Keratinocyte (primary cell): ENCODE data around the gene CD34. TPM values are rescaled to one million over a fixed set of nuclear protein-coding genes. Genes with fewer than 3 reads are reported as not detected.

Experiments
- DNase-seq: peaks from one replicate; pipeline ENCODE4 v3.0.0-alpha.2; 2011; ENCODE audit warnings: low read depth, missing footprints, low spot score
- FAIRE-seq: peaks from 2 replicates; lab custom pipeline; 2011; peaks lifted over from hg19 to GRCh38; lab: Jason Lieb, UNC
- H2AFZ ChIP-seq: 2 replicates; pipeline ENCODE4 v1.6.0; 2012; ENCODE audit warnings: low read length, control low read depth, inconsistent platforms; ENCODE audit not compliant: control insufficient read depth
- H3K27ac ChIP-seq: 2 replicates; pipeline ENCODE4 v1.5.1; 2011; ENCODE audit warnings: low read length; ENCODE audit not compliant: control insufficient read depth, insufficient read depth
- H3K27me3 ChIP-seq: 3 replicates; pipeline ENCODE4 v1.6.0; 2011; ENCODE audit warnings: low read length; ENCODE audit not compliant: control insufficient read depth, insufficient read depth; ENCODE audit errors: extremely low read depth
- H3K36me3 ChIP-seq, 2 experiments: 2 replicates in 1 of 2; 3 replicates in 1 of 2; pipeline ENCODE4 v1.5.1; 2011; ENCODE audit warnings: low read length in 2 of 2, mild to moderate bottlenecking in 1 of 2; ENCODE audit not compliant: control insufficient read depth in 2 of 2, insufficient read depth in 2 of 2; ENCODE audit errors: extremely low read depth in 1 of 2
- H3K4me1 ChIP-seq: 3 replicates; pipeline ENCODE4 v1.5.1; 2011; ENCODE audit warnings: low read length; ENCODE audit not compliant: control insufficient read depth, insufficient read depth; ENCODE audit errors: extremely low read depth
- H3K4me2 ChIP-seq: 3 replicates; pipeline ENCODE4 v1.6.0; 2011; ENCODE audit warnings: low read depth, low read length; ENCODE audit not compliant: control insufficient read depth, insufficient read depth; ENCODE audit errors: extremely low read depth
- H3K4me3 ChIP-seq, 3 experiments: fragments of 200-600 bp in 1 of 3; sonication (generic) in 1 of 3; 2 replicates in 2 of 3; 3 replicates in 1 of 3; pipeline ENCODE4 v1.5.1; 2011 to 2016; ENCODE audit warnings: low read length in 3 of 3, mild to moderate bottlenecking in 3 of 3, control low read depth in 2 of 3, inconsistent platforms in 1 of 3, low read depth in 1 of 3, mixed read lengths in 1 of 3, mixed run types in 1 of 3, moderate library complexity in 1 of 3; ENCODE audit not compliant: control insufficient read depth in 2 of 3, insufficient read depth in 2 of 3; ENCODE audit errors: extremely low read depth in 1 of 3
- H3K79me2 ChIP-seq: 2 replicates; pipeline ENCODE4 v1.6.0; 2012; ENCODE audit warnings: low read length; ENCODE audit not compliant: control insufficient read depth, insufficient read depth
- H3K9ac ChIP-seq: 3 replicates; pipeline ENCODE4 v1.6.0; 2011; ENCODE audit warnings: low read length; ENCODE audit not compliant: control insufficient read depth, insufficient read depth; ENCODE audit errors: extremely low read depth
- H3K9me1 ChIP-seq: 3 replicates; pipeline ENCODE4 v1.6.0; 2011; ENCODE audit warnings: low read length; ENCODE audit not compliant: control insufficient read depth, insufficient read depth; ENCODE audit errors: extremely low read depth
- H3K9me3 ChIP-seq: 2 replicates; pipeline ENCODE4 v1.5.1; 2012; ENCODE audit warnings: low read depth, low read length; ENCODE audit not compliant: control insufficient read depth
- H4K20me1 ChIP-seq: 3 replicates; pipeline ENCODE4 v1.6.0; 2011; ENCODE audit warnings: low read length; ENCODE audit not compliant: control insufficient read depth, insufficient read depth; ENCODE audit errors: extremely low read depth
- EZH2 ChIP-seq: IDR thresholded peaks from one replicate; pipeline ENCODE4 v1.6.1; 2012; ENCODE audit warnings: inconsistent platforms, mild to moderate bottlenecking, low read length, moderate library complexity
- dilution Hi-C: fragments of 300-500 bp; cut with MboI; formaldehyde crosslinking; loops from one replicate; pipeline ENCODE4 v1.7.0; 2020; ENCODE audit warnings: low sequenced_read_pairs; ENCODE audit not compliant: extremely low pct_ligation_motif_present
- polyA plus RNA-seq, 5 experiments: library from polyadenylated mRNA; depleted of rRNA in 3 of 5; stranded (reverse) in 3 of 5; stranded (forward) in 1 of 5; unstranded in 1 of 5; fragments of >200 nt; gene quantifications; 1 replicate in 1 of 5; 2 replicates in 3 of 5; 3 replicates in 1 of 5; pipeline versions ENCODE4 v1.2.1 to v1.2.3, GENCODE V29; 2011 to 2012; ENCODE audit warnings: missing spikeins in 2 of 5, low read depth in 1 of 5, low replicate concordance in 1 of 5
- TF ChIP-seq, protein P1 (sequence below), 3 experiments: IDR thresholded peaks in 1 of 3; conservative IDR thresholded peaks in 1 of 3; optimal IDR thresholded peaks in 1 of 3; 2 replicates in 2 of 3; 3 replicates in 1 of 3; pipeline versions ENCODE3 to v1.5.1; 2011; ENCODE audit warnings: low read length in 3 of 3, mild to moderate bottlenecking in 3 of 3, moderate library complexity in 2 of 3, control low read depth in 1 of 3, inconsistent platforms in 1 of 3; ENCODE audit not compliant: insufficient read depth in 2 of 3; ENCODE audit errors: extremely low read depth in 1 of 3

The CD34 gene
- polyA plus RNA-seq, 1 donor (not counting 4 experiments of a cell fraction or from before 2014, with no cell fraction given) = 0.03 TPM

DNA sequence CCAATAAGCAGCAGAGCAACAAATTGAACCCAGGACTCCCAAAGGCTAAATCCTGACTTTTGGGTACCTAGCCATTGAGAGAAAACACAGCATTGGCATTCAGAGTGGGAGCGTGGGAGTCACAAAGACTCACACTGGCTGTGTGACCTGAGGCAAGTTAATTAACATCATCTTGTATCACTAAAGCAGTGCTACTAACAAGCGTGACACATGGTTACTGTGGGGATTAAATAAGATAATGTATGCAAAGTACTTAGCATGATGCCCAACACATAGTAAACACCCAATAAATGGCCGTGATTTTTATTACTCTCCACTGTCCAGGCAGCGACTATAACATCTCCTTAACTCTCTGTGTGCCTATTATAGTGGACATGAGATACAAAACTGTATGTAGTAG, 73.3 kb downstream of the CD34 start:
- peak; percentile 36 for FAIRE-seq
- H3K4me2 ChIP-seq = no peak overlapping the region
- H3K9me3 ChIP-seq = no peaks in the 10 kb centered on the region
- H3K4me3 ChIP-seq = no peak overlapping the region
- no peak overlapping the region for H2AFZ ChIP-seq
- no peak for DNase-seq
- peaks cover 40% of the 10 kb centered on the region for H3K4me1 ChIP-seq
- H3K79me2 ChIP-seq = peaks cover 85% of the 10 kb centered on the region
- H3K36me3 ChIP-seq = peaks cover 15 to 26% of the 10 kb centered on the region in 2 experiments
- H3K9me1 ChIP-seq = no peaks in the 10 kb centered on the region
- no peaks in the 10 kb centered on the region for H4K20me1 ChIP-seq
- H3K9ac ChIP-seq = peak overlapping the region; percentile 31
- dilution Hi-C loops = no loop called here
- no peaks in the 10 kb centered on the region for H3K27me3 ChIP-seq
- peak overlapping the region; percentile 71 for H3K27ac ChIP-seq
- TF ChIP-seq, protein P1, sequence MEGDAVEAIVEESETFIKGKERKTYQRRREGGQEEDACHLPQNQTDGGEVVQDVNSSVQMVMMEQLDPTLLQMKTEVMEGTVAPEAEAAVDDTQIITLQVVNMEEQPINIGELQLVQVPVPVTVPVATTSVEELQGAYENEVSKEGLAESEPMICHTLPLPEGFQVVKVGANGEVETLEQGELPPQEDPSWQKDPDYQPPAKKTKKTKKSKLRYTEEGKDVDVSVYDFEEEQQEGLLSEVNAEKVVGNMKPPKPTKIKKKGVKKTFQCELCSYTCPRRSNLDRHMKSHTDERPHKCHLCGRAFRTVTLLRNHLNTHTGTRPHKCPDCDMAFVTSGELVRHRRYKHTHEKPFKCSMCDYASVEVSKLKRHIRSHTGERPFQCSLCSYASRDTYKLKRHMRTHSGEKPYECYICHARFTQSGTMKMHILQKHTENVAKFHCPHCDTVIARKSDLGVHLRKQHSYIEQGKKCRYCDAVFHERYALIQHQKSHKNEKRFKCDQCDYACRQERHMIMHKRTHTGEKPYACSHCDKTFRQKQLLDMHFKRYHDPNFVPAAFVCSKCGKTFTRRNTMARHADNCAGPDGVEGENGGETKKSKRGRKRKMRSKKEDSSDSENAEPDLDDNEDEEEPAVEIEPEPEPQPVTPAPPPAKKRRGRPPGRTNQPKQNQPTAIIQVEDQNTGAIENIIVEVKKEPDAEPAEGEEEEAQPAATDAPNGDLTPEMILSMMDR (optimal IDR thresholded peaks at IDR 0.05 in 1 of 3, IDR thresholded peaks at IDR 0.05 in 1 of 3, conservative IDR thresholded peaks at IDR 0.05 in 1 of 3; ENCODE audit: extremely low read depth in 1 of 3, insufficient read depth in 2 of 3, low read length in 3 of 3) = no peak
- no peak for TF ChIP-seq EZH2

DNA sequence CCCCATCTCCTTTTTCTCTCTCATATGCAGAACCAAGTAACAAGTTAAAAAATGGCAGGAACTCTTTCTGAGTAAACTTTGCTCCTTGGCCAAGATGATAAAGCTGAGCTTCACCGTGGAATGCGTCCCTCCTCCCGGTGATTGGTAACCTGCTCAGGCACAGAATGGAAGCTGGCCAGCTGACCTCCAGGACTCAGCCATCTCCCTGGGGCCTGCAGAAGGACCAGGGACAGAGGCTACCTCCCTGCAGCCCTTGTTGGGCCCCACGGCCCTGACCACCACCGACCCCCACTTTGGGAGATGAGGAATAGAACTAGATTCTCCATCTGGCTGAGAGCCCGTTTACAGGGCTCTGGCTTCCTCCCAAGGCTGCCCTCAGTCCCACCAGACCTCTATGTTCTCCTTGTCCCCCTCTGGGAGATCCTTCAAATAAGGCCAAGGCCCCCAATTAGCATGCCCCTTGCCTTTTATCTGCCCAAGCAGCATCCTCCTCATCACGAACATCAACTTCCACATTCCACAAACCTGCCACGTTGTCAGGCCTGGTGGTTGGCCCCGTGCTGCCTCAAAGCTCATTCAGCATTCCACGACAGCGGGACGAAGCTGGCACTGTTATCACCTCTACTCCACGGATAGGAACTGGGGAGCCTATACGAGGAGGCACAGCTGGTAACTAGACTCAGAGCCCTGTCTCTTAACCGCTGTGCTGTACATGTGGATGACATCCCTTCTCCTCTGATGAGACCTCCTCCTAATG, 74.2 kb downstream of the CD34 start:
- no peak for DNase-seq
- Histone ChIP-seq H4K20me1 (no peaks in the 10 kb centered on the region), H3K27ac (no peak overlapping the region), H3K9me1 (no peaks in the 10 kb centered on the region), H3K79me2 (peaks cover 85% of the 10 kb centered on the region), H3K9ac (no peak overlapping the region), H3K4me2 (no peak overlapping the region), H2AFZ (no peak overlapping the region), H3K4me1 (peaks cover 40% of the 10 kb centered on the region), H3K9me3 (no peaks in the 10 kb centered on the region), H3K27me3 (no peaks in the 10 kb centered on the region), H3K4me3 (no peak overlapping the region), H3K36me3 (peaks cover 14 to 26% of the 10 kb centered on the region in 2 experiments)
- dilution Hi-C loops = no loop called here
- no peak for FAIRE-seq
- TF ChIP-seq EZH2 = no peak
